CD4-positive, CD25-positive, alpha-beta regulatory T cell (primary cell): ENCODE measurements around the gene MICAL2. TPM values are rescaled to one million over a fixed set of nuclear protein-coding genes. Genes with fewer than 3 reads are reported as not detected.

Source experiments
- ATAC-seq, 2 donors: fragments of 150-1000 bp; cut with Tn5 transposase; one replicate each; pipeline ENCODE4 v1.10.0; 2021; ENCODE audit warnings: low read depth in 2 of 2, moderate number of reproducible peaks in 2 of 2, moderate library complexity in 1 of 2
- DNase-seq, 3 donors: peaks; one replicate each; pipeline versions ENCODE4 v3.0.0 to v3.0.0-alpha.2; 2012 to 2022; ENCODE audit warnings: mixed read lengths in 1 of 3
- H3K27ac ChIP-seq: one replicate; pipeline ENCODE4 v1.7.0; 2013; ENCODE audit warnings: mild to moderate bottlenecking, low read length; ENCODE audit not compliant: insufficient read depth, poor library complexity, severe bottlenecking
- H3K27me3 ChIP-seq: one replicate; pipeline ENCODE4 v1.7.0; 2013; ENCODE audit warnings: low read length; ENCODE audit not compliant: control insufficient read depth, insufficient read depth
- H3K36me3 ChIP-seq: one replicate; pipeline ENCODE4 v1.7.0; 2013; ENCODE audit warnings: mild to moderate bottlenecking, low read length, moderate library complexity; ENCODE audit not compliant: control insufficient read depth, insufficient read depth
- H3K4me1 ChIP-seq: 2 replicates; pipeline ENCODE4 v1.7.0; 2013; ENCODE audit warnings: mild to moderate bottlenecking, low read length; ENCODE audit not compliant: insufficient read depth, control insufficient read depth, poor library complexity, severe bottlenecking
- H3K4me3 ChIP-seq: one replicate; pipeline ENCODE4 v1.7.0; 2013; ENCODE audit warnings: low read depth, mild to moderate bottlenecking, low read length, moderate library complexity
- H3K9me3 ChIP-seq, 2 experiments: 1 replicate in 1 of 2; 2 replicates in 1 of 2; pipeline ENCODE4 v1.7.0; 2013; ENCODE audit warnings: low read length in 2 of 2, mild to moderate bottlenecking in 1 of 2, moderate library complexity in 1 of 2; ENCODE audit not compliant: control insufficient read depth in 2 of 2
- H3K27ac Mint-ChIP-seq, 3 donors: one replicate each; pipeline ENCODE4 v1.8.0; 2020 to 2022; ENCODE audit warnings: mild to moderate bottlenecking in 3 of 3, mixed read lengths in 3 of 3, moderate library complexity in 2 of 3
- H3K27me3 Mint-ChIP-seq: one replicate; pipeline ENCODE4 v1.8.0; 2022; ENCODE audit warnings: mild to moderate bottlenecking, mixed read lengths
- H3K36me3 Mint-ChIP-seq: one replicate; pipeline ENCODE4 v1.8.0; 2020; ENCODE audit warnings: mixed read lengths
- H3K4me1 Mint-ChIP-seq, 4 donors: one replicate each; pipeline ENCODE4 v1.8.0; 2020 to 2022; ENCODE audit warnings: mixed read lengths in 4 of 4, mild to moderate bottlenecking in 1 of 4
- H3K4me3 Mint-ChIP-seq, 4 donors: one replicate each; pipeline ENCODE4 v1.8.0; 2020 to 2022; ENCODE audit warnings: mild to moderate bottlenecking in 4 of 4, mixed read lengths in 4 of 4, moderate library complexity in 3 of 4
- H3K9me3 Mint-ChIP-seq, 7 donors: one replicate each; pipeline ENCODE4 v1.8.0; 2020 to 2022; ENCODE audit warnings: mixed read lengths in 7 of 7, mild to moderate bottlenecking in 3 of 7, moderate library complexity in 2 of 7
- polyA plus RNA-seq, 4 donors: library from polyadenylated mRNA; unstranded; fragments of 300-500 nt; fragmentation: Illumina TruSeq; gene quantifications; one replicate each; pipeline ENCODE4 v1.2.3, GENCODE V29; 2021
- total RNA-seq: library from RNA; stranded (reverse); gene quantifications from one replicate; pipeline ENCODE4 v1.2.3, GENCODE V29; 2022

Gene MICAL2
- total and polyA plus RNA-seq, 5 donors from 2014 or later = 15.9 to 67.5 (median 24.4) TPM

- Histone ChIP-seq H3K27me3 (no peaks in the 10 kb centered on the region), H3K9me3 (no peaks in the 10 kb centered on the region), H3K4me3 (no peak overlapping the region), H3K36me3 (no peaks in the 10 kb centered on the region), H3K27ac (no peak overlapping the region), H3K4me1 (peaks cover 30% of the 10 kb centered on the region)
- Mint-ChIP-seq H3K4me1 (peaks cover 15 to 34% (median 23%) of the 10 kb centered on the region in 4 donors), H3K9me3 (no peaks in the 10 kb centered on the region), H3K4me3 (no peak overlapping the region), H3K36me3 (no peaks in the 10 kb centered on the region), H3K27ac (no peak overlapping the region), H3K27me3 (peaks cover 9% of the 10 kb centered on the region)
- DNase-seq = no peak
- no peak for ATAC-seq
Observed at GRCh38 chr11:12083380-12083779, 27.0 kb upstream of the MICAL2 start.

- Histone ChIP-seq H3K27ac (no peak overlapping the region), H3K9me3 (no peaks in the 10 kb centered on the region), H3K4me1 (peaks cover 32% of the 10 kb centered on the region), H3K36me3 (no peaks in the 10 kb centered on the region), H3K27me3 (no peaks in the 10 kb centered on the region), H3K4me3 (no peak overlapping the region)
- Mint-ChIP-seq H3K9me3 (no peaks in the 10 kb centered on the region), H3K27me3 (peaks cover 4% of the 10 kb centered on the region), H3K4me3 (no peak overlapping the region), H3K27ac (peak overlapping the region in 1 of 3 donors; percentile 44), H3K36me3 (no peaks in the 10 kb centered on the region), H3K4me1 (peaks cover 15 to 39% (median 28%) of the 10 kb centered on the region in 4 donors)
- ATAC-seq = no peak
- no peak for DNase-seq
Observed at GRCh38 chr11:12084256-12084655, 26.1 kb upstream of the MICAL2 start.

GRCh38 chr11:12085371-12086251 lies 24.8 kb upstream of the MICAL2 start:
- no peak for ATAC-seq
- Histone ChIP-seq H3K4me3 (no peak overlapping the region), H3K27ac (no peak overlapping the region), H3K36me3 (no peaks in the 10 kb centered on the region), H3K27me3 (no peaks in the 10 kb centered on the region), H3K9me3 (no peaks in the 10 kb centered on the region), H3K4me1 (peaks cover 44% of the 10 kb centered on the region)
- Mint-ChIP-seq H3K4me3 (peak overlapping the region in 1 of 4 donors; percentile 47), H3K27ac (peak overlapping the region in 1 of 3 donors; percentile 46), H3K27me3 (no peaks in the 10 kb centered on the region), H3K36me3 (no peaks in the 10 kb centered on the region), H3K4me1 (peaks cover 15 to 52% (median 39%) of the 10 kb centered on the region in 4 donors), H3K9me3 (no peaks in the 10 kb centered on the region)
- DNase-seq = no peak

GRCh38 chr11:12086271-12087074 lies 23.9 kb upstream of the MICAL2 start:
- H3K9me3 Mint-ChIP-seq = no peaks in the 10 kb centered on the region
- H3K36me3 ChIP-seq = no peaks in the 10 kb centered on the region
- H3K36me3 Mint-ChIP-seq = no peaks in the 10 kb centered on the region
- peak in 1 of 3 donors; percentile 37 for DNase-seq
- peak overlapping the region in 2 of 3 donors; percentile 74 to 75 for H3K27ac Mint-ChIP-seq
- H3K4me1 Mint-ChIP-seq = peaks cover 15 to 56% (median 42%) of the 10 kb centered on the region in 4 donors
- peaks cover 44% of the 10 kb centered on the region for H3K4me1 ChIP-seq
- no peak for ATAC-seq
- H3K27me3 Mint-ChIP-seq = no peaks in the 10 kb centered on the region
- no peaks in the 10 kb centered on the region for H3K9me3 ChIP-seq
- no peaks in the 10 kb centered on the region for H3K27me3 ChIP-seq
- H3K4me3 Mint-ChIP-seq = peak overlapping the region in 3 of 4 donors; percentile 31 to 76 (median 74)
- H3K27ac ChIP-seq = peak overlapping the region; percentile 15
- peak overlapping the region; percentile 39 for H3K4me3 ChIP-seq

- H3K27ac ChIP-seq = peak overlapping the region; percentile 15
Observed at GRCh38 chr11:12087075-12088004, 23.1 kb upstream of the MICAL2 start.

GRCh38 chr11:12088047-12088481 lies 22.3 kb upstream of the MICAL2 start:
- H3K4me3 Mint-ChIP-seq = peak overlapping the region in 2 of 4 donors; percentile 28 to 76
- no peaks in the 10 kb centered on the region for H3K9me3 Mint-ChIP-seq
- no peaks in the 10 kb centered on the region for H3K9me3 ChIP-seq
- no peaks in the 10 kb centered on the region for H3K36me3 Mint-ChIP-seq
- H3K4me1 Mint-ChIP-seq = peaks cover 15 to 57% (median 45%) of the 10 kb centered on the region in 4 donors
- DNase-seq = peak in 1 of 3 donors; percentile 63
- no peaks in the 10 kb centered on the region for H3K27me3 Mint-ChIP-seq
- no peak overlapping the region for H3K4me3 ChIP-seq
- H3K27me3 ChIP-seq = no peaks in the 10 kb centered on the region
- H3K4me1 ChIP-seq = peaks cover 44% of the 10 kb centered on the region
- ATAC-seq = no peak
- no peaks in the 10 kb centered on the region for H3K36me3 ChIP-seq
- H3K27ac ChIP-seq = no peak overlapping the region
- peak overlapping the region in 1 of 3 donors; percentile 28 for H3K27ac Mint-ChIP-seq

More at GRCh38 chr11:12087075-12088004, 23.1 kb upstream of the MICAL2 start:
- Mint-ChIP-seq H3K27ac (peak overlapping the region; percentile 41 to 75 (median 74)), H3K4me3 (peak overlapping the region in 3 of 4 donors; percentile 31 to 76 (median 74)), H3K36me3 (no peaks in the 10 kb centered on the region), H3K9me3 (no peaks in the 10 kb centered on the region), H3K27me3 (no peaks in the 10 kb centered on the region), H3K4me1 (peaks cover 15 to 57% (median 45%) of the 10 kb centered on the region in 4 donors)
- H3K4me1 ChIP-seq = peaks cover 44% of the 10 kb centered on the region
- no peaks in the 10 kb centered on the region for H3K36me3 ChIP-seq
- peak in 2 of 3 donors; percentile 23 to 86 for DNase-seq
- peak; percentile 69 to 78 for ATAC-seq
- no peak overlapping the region for H3K4me3 ChIP-seq
- H3K27me3 ChIP-seq = no peaks in the 10 kb centered on the region
- H3K9me3 ChIP-seq = no peaks in the 10 kb centered on the region

- H3K27ac Mint-ChIP-seq = no peak overlapping the region
- no peaks in the 10 kb centered on the region for H3K36me3 Mint-ChIP-seq
- H3K36me3 ChIP-seq = no peaks in the 10 kb centered on the region
- no peaks in the 10 kb centered on the region for H3K27me3 ChIP-seq
- no peak for DNase-seq
- ATAC-seq = no peak
- H3K4me3 Mint-ChIP-seq = no peak overlapping the region
- no peak overlapping the region for H3K27ac ChIP-seq
- no peaks in the 10 kb centered on the region for H3K9me3 Mint-ChIP-seq
- no peak overlapping the region for H3K4me3 ChIP-seq
- no peaks in the 10 kb centered on the region for H3K27me3 Mint-ChIP-seq
- peaks cover 15 to 57% (median 45%) of the 10 kb centered on the region in 4 donors for H3K4me1 Mint-ChIP-seq
- peaks cover 44% of the 10 kb centered on the region for H3K4me1 ChIP-seq
- H3K9me3 ChIP-seq = no peaks in the 10 kb centered on the region
Observed at GRCh38 chr11:12088531-12088930, 21.9 kb upstream of the MICAL2 start.
